ENCODE results near the gene ZNF366.

Gene ZNF366

DNA sequence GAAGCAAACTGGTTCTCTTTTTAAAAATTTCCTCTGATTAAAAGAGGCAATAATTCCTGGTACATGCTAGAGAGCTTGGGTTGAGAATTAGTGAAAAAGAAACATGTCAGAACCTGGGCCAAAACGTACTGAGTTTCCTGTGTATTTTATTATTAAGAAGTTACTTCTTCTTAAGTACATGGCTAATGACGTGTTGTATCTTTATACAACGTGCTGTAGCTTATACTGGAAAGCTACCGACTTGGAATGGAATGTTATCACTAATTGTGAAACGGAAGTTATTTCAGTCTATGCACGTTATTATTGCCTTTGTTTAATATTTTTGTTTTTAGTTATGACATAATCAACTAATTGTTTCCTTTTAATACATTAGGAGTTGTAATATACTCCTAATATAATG lies 43.1 kb downstream of the ZNF366 start:
- no peak for DNase-seq

DNA sequence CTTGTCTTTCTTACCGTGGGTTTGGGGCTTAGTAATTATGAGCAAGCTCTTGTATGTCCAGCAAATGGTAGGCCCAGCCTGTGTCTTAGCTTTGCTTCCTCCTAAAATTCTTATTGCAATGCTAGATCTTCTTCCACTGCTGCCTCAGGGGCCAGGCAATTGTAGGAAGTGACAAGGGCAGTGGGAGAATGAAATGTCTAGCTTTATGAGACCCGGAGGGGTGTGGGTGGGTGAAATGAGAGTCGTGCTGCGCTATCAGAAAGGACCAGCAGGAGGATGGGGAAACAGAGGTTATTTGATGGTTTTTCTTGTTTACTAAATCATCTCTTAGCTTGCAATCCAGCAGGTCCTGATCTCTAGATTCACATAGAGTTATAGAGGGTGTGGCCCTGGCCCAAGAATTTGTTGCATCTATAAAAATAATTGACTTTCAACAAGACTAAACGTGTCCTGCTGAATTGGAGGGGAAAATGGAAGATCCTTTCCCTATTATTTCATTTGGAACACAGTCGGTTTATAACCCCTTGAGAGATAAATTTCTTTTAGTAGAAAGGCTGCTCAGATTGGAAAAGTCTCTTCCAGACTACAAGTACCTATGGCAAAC lies 43.7 kb downstream of the ZNF366 start:
- DNase-seq, result no peak

DNA sequence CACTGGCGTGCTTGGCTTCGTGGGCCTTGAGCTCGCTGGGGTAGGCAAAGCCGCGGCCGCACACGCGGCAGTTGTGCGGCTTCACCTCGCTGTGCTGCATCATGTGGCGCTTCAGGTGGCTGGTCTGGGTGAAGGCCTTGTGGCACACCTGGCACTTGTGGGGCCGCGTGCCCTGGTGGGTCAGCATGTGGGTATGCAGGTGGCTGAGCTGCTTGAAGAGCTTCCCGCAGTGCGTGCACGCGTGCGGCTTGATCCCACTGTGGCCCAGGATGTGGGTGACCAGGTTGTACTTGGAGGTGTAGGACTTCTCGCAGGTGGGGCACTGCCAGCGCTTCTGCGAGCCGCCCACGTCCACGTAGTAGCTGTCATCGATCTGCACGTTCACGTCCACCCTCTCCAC lies 46.8 kb downstream of the ZNF366 start:
- no peak for DNase-seq

DNA sequence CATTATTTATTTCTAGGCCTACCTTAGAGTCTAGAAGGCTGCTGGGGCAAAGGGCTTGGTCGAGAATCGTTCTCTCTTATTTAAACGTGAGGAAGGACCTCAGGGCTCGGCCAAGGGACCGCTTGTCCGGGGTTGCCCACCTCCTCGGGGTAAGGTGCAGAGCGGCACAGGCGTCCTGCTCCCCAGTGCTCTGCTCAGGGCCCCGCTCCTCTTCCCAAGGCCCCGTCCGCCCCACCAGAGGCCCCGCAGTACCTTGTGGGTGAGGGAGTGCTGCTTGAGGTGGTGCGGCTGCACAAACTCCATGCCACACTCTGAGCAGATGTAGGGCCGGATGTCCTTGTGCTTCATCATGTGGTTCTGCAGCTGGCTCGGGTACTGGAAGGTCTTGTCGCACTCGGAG lies 47.3 kb downstream of the ZNF366 start:
- DNase-seq, result no peak

GRCh38 chr5:72459089-72459661 lies 48.0 kb downstream of the ZNF366 start:
- no peak for DNase-seq

- DNase-seq, result no peak
Observed at GRCh38 chr5:72458407-72458806, 48.8 kb downstream of the ZNF366 start.

DNA sequence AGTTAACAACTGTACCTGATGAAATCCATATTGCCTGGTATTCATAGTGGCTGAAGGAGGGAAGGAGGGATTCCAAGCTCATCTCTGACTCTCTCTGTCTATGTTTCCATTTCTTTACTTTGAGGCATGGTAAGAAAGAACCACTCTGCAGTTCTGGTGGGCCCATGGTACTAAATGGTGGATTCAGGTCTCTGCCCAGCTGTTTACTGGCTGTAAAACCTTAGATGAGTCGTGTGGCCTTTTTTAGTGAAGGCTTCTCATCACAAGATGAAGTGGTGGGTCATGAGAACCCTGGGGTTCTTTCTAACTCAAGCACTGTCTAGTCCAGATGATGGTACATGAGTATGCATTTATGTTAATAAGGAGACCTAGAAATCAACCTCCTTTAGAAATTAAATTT lies 49.7 kb downstream of the ZNF366 start:
- no peak for DNase-seq

GRCh38 chr5:72456391-72457074 lies 50.7 kb downstream of the ZNF366 start:
- no peak for DNase-seq

- no peak for DNase-seq
Observed at GRCh38 chr5:72455476-72455875, 51.7 kb downstream of the ZNF366 start.

DNA sequence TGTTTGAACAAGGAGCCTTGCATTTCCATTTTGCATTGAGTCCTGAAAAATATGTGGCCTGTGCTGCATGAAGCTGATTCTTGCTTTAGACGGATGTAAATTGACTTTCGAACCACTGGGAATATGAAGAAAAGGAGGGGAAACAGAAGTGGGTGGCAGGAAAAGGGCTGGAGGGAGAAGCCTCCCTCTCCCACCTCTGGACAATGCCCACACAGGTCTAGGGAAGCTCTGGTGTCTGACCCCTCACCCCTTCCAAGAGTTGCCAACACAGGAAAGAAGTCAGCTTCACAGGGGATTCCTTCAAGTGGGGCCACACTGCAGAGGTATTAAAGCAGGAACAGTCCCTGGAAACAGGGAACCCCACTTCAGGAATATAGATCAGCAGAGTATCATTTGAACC lies 52.2 kb downstream of the ZNF366 start:
- no peak for DNase-seq

- no peak for DNase-seq
Observed at GRCh38 chr5:72453246-72453775, 53.9 kb downstream of the ZNF366 start.

- DNase-seq, result no peak
Observed at GRCh38 chr5:72452515-72453245, 54.5 kb downstream of the ZNF366 start.

DNA sequence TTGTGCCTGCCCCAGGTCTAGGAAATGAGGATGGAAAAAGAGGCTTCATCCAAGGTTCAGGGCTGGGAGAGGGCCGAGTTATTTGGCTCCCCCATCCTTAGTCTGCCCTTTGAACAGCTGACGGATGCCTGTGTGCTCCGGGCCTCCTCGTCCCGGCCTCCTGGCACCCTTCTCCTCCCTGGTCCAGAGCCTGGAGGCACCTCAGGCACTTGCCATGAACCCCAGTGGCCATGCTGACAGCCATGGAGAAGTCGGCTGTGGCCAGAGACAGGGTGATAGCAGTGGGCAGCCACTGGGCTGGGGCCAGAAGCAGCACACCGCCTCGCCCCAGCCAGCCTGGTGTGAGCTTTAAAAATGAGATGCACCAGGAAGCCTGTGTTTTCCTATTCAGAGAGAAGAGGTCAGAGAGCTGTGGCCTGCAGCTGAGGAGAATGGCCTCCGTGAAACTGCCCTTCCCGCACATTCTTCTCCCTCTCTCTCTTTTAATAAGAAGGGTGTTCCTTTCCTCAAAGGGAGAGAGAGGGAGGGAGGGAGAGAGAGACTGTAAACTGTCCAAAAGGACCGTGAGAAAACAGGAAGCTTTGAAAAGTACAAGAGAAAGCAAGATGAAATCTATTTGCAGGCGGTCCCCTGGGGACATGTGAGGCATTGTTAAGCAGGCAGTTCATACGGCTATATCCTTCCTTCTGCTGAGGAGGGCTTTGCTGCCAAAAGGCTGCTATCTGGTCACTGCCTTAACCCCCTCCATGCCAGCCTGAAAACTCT lies 55.3 kb downstream of the ZNF366 start:
- DNase-seq, result no peak

DNA sequence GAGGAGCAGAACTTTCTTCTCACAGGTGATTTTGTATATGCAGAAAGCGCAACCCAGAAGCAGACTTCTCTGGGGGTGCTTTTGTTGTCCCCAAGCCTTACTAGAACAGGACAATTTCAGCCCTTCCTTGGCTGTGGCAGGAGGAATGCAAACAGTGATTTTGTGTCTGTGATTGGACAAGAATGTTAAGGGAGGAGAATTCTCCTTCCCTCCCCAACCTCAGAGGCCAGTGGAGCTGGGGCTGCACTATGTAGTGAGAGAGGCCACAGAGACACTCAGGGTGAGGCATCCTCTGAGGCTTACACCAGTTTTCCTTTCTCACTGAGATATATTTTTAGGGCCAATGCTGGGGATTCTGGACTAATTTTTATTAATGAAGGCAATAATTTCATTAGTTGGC lies 58.8 kb downstream of the ZNF366 start:
- DNase-seq, result no peak

- no peak for DNase-seq
Observed at GRCh38 chr5:72447751-72448150, 59.5 kb downstream of the ZNF366 start.

- no peak for DNase-seq
Observed at GRCh38 chr5:72445969-72446368, 61.2 kb downstream of the ZNF366 start.

DNA sequence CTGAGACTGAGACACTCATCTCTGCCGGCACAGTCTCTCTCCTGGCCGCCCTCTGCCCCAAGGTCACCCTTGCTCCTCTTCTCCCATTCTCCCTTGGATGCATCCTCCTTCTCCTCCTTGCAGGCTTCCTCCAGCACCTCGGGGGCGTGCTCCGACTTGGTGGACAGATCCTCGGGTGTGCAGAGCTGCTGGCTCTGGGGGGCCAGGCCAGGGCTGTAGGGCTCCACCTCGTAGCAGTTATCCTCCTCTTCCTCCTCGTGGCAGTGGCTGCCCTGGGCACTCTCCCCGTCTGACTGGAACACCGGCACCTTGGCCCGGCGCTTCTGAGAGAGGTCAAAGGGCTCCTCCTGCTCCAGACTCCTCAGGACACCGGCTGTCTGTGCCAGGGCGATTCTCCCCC lies 63.3 kb downstream of the ZNF366 start:
- no peak for DNase-seq

DNA sequence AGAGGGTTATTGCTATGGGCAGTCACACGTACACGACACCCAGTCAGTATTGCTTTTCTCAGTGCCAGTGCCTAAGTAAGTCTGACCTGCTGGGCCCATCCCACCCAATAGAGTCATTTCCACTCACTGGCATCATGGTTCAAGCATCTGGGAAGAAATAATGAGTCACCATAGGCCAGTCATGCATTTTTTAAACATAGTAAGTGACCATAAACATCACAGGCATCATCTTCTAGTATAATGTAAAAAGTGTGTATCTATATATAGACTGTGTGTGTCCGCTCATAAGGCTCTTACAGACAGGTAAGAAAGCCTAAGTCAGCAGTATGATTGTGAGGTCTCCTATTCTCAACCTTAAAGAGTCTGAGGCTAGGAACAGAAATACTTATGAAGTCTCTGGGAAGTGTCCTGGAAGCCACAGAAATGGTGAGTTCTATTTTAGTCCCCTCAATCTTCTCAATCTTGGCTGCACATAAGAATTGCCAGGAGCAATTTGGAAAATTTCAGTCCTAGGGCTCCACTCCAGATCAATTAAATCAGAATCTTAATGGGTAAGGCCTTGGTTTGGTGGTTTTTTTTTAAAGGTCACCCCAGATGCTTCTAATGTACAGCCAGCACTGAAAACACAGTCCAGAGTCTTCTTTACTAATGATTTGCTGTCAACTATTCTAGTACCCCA lies 65.2 kb downstream of the ZNF366 start:
- no peak for DNase-seq

DNA sequence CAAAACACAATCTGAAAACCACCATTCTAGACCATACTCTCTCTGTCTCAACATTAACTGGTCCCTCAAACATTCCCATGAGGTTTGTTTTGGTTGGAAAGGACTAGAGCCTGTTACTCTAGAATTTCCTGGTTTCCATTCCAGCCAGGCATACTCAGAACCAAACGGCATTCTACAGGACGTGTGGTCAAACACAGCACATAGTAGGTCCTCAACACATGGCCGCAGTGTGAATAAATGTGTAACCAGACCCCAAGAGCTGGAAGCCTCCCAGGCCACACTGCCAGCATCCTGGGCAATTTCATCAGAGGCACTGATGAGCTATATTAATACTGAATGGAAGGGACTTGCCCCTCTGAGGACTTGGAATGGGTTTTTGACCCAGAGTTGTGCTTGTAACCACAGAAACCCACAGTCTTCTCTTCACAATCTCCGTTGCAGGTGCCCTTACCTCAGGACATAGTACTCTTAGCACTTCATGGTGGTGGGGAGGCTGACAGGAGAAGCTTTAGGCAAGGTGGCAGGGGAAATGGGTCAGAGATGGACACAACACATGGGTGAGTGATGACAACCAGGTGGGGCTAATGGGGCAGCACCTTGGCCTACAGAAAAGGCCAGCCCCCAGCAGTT lies 66.0 kb downstream of the ZNF366 start:
- no peak for DNase-seq

DNA sequence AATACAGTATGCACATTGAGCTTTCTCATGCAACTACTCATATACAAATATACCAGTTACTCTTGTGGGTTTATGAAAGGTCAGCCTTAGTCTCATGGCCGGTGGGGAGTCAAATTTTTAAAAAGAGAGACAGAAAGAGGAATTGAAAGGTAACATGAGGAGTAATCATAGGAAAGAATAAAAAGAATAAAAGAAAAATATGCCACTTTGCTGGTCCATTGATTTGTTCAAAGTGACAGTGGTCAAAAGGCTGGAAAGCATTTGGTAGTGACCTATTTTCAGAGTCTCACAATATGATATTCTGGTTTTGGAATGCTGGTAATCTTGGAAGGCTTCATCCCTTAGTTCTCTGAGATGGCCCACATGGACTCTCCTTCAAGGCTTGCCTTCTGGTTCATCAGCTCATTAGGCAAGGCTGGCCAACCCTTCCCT lies 67.0 kb downstream of the ZNF366 start:
- DNase-seq, result no peak

DNA sequence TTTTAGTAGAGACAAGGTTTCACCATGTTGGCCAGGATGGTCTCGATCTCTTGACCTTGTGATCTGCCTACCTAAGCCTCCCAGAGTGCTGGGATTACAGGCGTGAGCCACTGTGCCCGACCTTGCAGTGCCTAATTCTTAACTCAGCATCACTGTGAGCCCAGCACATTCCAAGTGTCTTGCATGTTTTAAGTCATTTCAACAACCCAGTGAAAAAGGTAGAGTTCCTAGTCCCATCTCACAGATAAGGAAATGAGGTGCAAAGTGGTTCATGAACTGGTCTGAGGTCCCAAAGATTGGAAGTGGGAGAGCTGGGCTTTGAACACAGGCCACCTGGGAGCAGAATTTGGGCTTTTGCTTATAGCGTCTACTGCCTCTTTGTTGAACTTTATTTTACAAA lies 68.0 kb downstream of the ZNF366 start:
- no peak for DNase-seq

DNA sequence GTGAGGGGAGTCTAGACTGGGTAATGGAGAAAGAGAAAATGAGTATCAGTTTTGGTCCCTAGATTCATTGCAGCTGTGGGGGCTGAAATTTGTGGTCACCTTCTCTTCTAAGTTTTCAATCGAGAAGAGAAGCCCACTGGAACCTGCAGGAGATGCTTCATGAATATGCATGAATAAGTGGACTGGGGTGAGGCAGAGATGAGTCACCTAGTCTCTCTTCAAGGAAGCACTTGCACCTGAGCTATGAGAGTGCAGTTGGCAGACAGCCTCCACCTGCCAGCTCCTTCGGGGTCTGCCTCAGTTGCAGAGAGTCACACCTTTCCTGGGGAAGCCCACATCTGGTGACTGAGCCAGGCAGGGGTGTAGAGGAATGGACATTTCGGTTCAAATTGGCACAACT lies 69.1 kb downstream of the ZNF366 start:
- no peak for DNase-seq

Measured in stimulated activated CD4-positive, alpha-beta T cell treated with anti-CD3 and anti-CD28 coated beads, Interleukin-2, amount 100 ng/mL, for 48 hours (primary cell).